ENCODE results near the gene DTWD2.
A peak's percentile ranks its signal among the peaks of the same experiment; 100 is the strongest.
"Not testable (repeated sequence)": the region's sequence is repeated elsewhere in the genome, so short reads cannot be mapped to it uniquely, and the experiment has no call there.

The DTWD2 gene

GRCh38 chr5:118862596-118862995 lies 125.8 kb downstream of the DTWD2 start:
- no peak for DNase-seq

- no peak for DNase-seq
Observed at GRCh38 chr5:118857700-118858099, 130.6 kb downstream of the DTWD2 start.

- no peak for DNase-seq
Observed at GRCh38 chr5:118854819-118855218, 133.5 kb downstream of the DTWD2 start.

GRCh38 chr5:118851785-118852184 lies 136.6 kb downstream of the DTWD2 start:
- DNase-seq = not testable (repeated sequence)

GRCh38 chr5:118849507-118849906 lies 138.8 kb downstream of the DTWD2 start:
- DNase-seq = not testable (repeated sequence)

- no peak for DNase-seq
Observed at GRCh38 chr5:118844351-118844750, 144.0 kb downstream of the DTWD2 start.

- no peak for DNase-seq
Observed at GRCh38 chr5:118834710-118835109, 153.6 kb downstream of the DTWD2 start.

GRCh38 chr5:118832974-118833373 lies 155.4 kb downstream of the DTWD2 start:
- DNase-seq = no peak

- no peak for DNase-seq
Observed at GRCh38 chr5:118825226-118825625, 163.1 kb downstream of the DTWD2 start.

- DNase-seq = no peak
Observed at GRCh38 chr5:118818604-118819003, 169.7 kb downstream of the DTWD2 start.

GRCh38 chr5:118808441-118808840 lies 179.9 kb downstream of the DTWD2 start:
- DNase-seq = no peak

GRCh38 chr5:118806571-118806970 lies 181.8 kb downstream of the DTWD2 start:
- no peak for DNase-seq

- DNase-seq = no peak
Observed at GRCh38 chr5:118802335-118802734, 186.0 kb downstream of the DTWD2 start.

GRCh38 chr5:118796081-118796480 lies 192.3 kb downstream of the DTWD2 start:
- no peak for DNase-seq

GRCh38 chr5:118794281-118794680 lies 194.1 kb downstream of the DTWD2 start:
- DNase-seq = no peak

- DNase-seq = no peak
Observed at GRCh38 chr5:118793652-118794051, 194.7 kb downstream of the DTWD2 start.

- DNase-seq = no peak
Observed at GRCh38 chr5:118793091-118793490, 195.3 kb downstream of the DTWD2 start.

GRCh38 chr5:118791926-118792734 lies 196.2 kb downstream of the DTWD2 start:
- DNase-seq = peak; percentile 11

GRCh38 chr5:118789366-118789765 lies 199.0 kb downstream of the DTWD2 start:
- DNase-seq = no peak

GRCh38 chr5:118788351-118788750 lies 200.0 kb downstream of the DTWD2 start:
- DNase-seq = no peak
